Left lung (tissue), 10 donors: ENCODE measurements around the gene KDM4B. TPM values are rescaled to one million over a fixed set of nuclear protein-coding genes. Genes with fewer than 3 reads are reported as not detected.

Experiments
- ATAC-seq: fragments of 200-7000 bp; cut with Tn5 transposase; one replicate; pipeline ENCODE4 v1.9.1; 2020; ENCODE audit warnings: moderate library complexity
- DNase-seq, 4 donors: peaks; one replicate each; pipeline ENCODE4 v3.0.0-alpha.2; 2013 to 2020
- H3K27ac ChIP-seq, 2 donors: fragments of 200-600 bp; sonication (generic) in 1 of 2; one replicate each; pipeline versions ENCODE4 v1.5.0 to v1.8.0; 2020 to 2021
- H3K27me3 ChIP-seq, 2 donors: fragments of 200-600 bp; sonication (generic) in 1 of 2; one replicate each; pipeline versions ENCODE4 v1.5.0 to v1.8.0; 2020 to 2021
- H3K36me3 ChIP-seq, 2 donors: fragments of 200-600 bp; sonication (generic) in 1 of 2; one replicate each; pipeline versions ENCODE4 v1.5.0 to v1.8.0; 2020 to 2021
- H3K4me1 ChIP-seq, 2 donors: fragments of 200-600 bp; one replicate each; pipeline ENCODE4 v1.8.0; 2021
- H3K4me3 ChIP-seq, 2 donors: fragments of 200-600 bp; sonication (generic) in 1 of 2; one replicate each; pipeline versions ENCODE4 v1.5.0 to v1.8.0; 2020 to 2021; ENCODE audit warnings: mild to moderate bottlenecking in 1 of 2
- H3K9me3 ChIP-seq, 2 donors: fragments of 200-600 bp; sonication (generic) in 1 of 2; one replicate each; pipeline versions ENCODE4 v1.5.0 to v1.8.0; 2020 to 2021
- CTCF ChIP-seq, 2 donors: fragments of 200-600 bp; sonication (generic) in 1 of 2; IDR thresholded peaks; one replicate each; pipeline versions ENCODE4 v1.5.0 to v1.8.0; 2021; ENCODE audit warnings: antibody characterized with exemption in 2 of 2
- intact Hi-C, 2 donors: fragments of 100-400 bp; cut with DNase I; formaldehyde crosslinking; loops; one replicate each; pipeline versions ENCODE4 v1.11.2 to v1.14.2; 2022
- polyA plus RNA-seq, 6 donors: library from polyadenylated mRNA; unstranded; fragments of 120-200 nt; gene quantifications; one replicate each; pipeline ENCODE4 v1.2.1, GENCODE V29; 2013; ENCODE audit not compliant: insufficient read length in 6 of 6
- total RNA-seq, 2 donors: library from RNA; stranded (reverse); fragmentation: NEBNext Ultra II Directional; extraction: Animal tissue kit (Norgen Biotek cat#: 25700); gene quantifications; one replicate each; pipeline ENCODE4 v1.2.1, GENCODE V29; 2021
- donor health status: DM: no; HTN: yes; CAD: no.
- donor health status: DM: no; HTN: no; CAD: no.

Gene KDM4B
- total and polyA plus RNA-seq, 8 donors: 24.6 to 42.1 (median 31.1) TPM

DNA sequence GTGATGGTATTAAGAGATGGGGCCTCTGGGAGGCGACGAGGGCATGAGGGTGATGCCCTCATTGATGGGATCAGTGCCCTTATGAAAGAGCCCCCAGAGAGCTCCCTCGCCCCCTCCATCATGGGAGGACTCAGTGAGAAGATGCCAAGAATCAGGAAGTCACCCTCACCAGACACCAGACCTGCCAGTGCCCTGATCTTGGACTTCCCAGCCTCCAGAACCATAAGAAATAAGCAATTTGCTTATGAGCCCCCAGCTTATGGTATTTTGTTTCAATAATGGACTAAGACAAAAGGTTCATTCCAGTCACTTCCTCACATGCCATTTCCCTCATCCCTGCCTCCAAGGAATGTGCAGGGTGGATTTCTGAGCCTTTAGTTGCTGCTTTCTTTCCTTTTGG is 129.7 kb downstream of the KDM4B start:
- peaks cover 0 to 5% of the 10 kb centered on the region in 2 donors for H3K4me1 ChIP-seq

DNA sequence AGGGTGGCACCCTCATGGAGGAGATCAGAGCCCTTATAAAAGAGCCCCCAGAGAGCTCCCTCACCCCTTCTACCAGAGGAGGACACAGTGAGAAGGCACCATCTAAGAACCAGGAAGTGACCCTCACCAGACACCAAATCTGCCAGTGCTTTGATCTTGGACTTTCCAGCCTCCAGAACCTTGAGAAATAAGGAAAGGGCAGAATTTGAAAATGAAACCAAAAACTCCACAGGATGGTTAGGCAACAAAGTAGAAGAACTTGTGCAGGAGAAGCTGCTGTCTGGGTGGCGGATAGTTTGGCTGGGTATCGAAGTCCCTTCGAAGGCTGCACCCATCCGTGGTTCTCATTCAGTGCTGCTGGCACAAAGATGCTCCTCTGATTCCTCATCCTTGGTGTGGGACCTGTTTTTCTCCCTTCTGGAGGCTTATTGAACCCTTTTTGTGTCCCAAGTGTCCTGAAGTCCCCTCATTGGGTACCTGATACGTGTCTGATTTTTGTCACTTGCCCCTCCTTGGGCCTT is 130.8 kb downstream of the KDM4B start:
- intact Hi-C loops: no loop called here

More for the DNA sequence above, 129.7 kb downstream of the KDM4B start:
- Histone ChIP-seq H3K27me3 (no peaks in the 10 kb centered on the region), H3K27ac (no peak overlapping the region), H3K36me3 (peaks cover 0 to 51% of the 10 kb centered on the region in 2 donors), H3K4me3 (no peak overlapping the region), H3K9me3 (peaks cover 0 to 32% of the 10 kb centered on the region in 2 donors)
- no peak for ATAC-seq
- intact Hi-C loops: no loop called here
- TF ChIP-seq CTCF (IDR thresholded peaks at IDR 0.05): no peak
- no peak for DNase-seq

DNA sequence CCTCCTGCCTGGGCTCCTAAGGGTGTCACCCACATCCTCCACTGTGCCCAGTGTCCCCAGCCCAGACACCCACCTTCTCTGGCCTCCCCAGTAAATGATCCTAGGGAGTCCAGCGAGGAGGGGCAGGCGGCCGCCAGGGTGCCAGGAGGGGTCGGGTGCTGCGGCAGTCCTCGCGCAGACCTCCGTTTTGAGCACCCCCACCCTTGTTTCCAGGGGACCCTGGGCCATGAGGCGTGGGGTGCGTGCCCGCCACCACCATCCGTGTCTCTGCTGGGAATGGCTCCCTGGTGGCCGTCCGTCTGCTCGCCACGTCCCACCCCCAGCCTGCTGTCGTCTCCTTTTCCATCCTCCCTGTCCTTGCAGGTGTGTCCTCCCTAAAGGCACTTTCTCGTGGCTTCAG is 133.0 kb downstream of the KDM4B start:
- intact Hi-C loops: no loop called here
- no peak overlapping the region for H3K27ac ChIP-seq
- DNase-seq (no peak), ATAC-seq (no peak)
- no peak for TF ChIP-seq CTCF (IDR thresholded peaks at IDR 0.05)
- H3K9me3 ChIP-seq: peaks cover 0 to 32% of the 10 kb centered on the region in 2 donors
- peaks cover 0 to 6% of the 10 kb centered on the region in 2 donors for H3K4me1 ChIP-seq
- peaks cover 0 to 66% of the 10 kb centered on the region in 2 donors for H3K36me3 ChIP-seq
- no peaks in the 10 kb centered on the region for H3K27me3 ChIP-seq
- H3K4me3 ChIP-seq: no peak overlapping the region

More for the DNA sequence above, 130.8 kb downstream of the KDM4B start:
- Histone ChIP-seq H3K36me3 (peaks cover 0 to 57% of the 10 kb centered on the region in 2 donors), H3K4me1 (peaks cover 0 to 6% of the 10 kb centered on the region in 2 donors), H3K4me3 (no peak overlapping the region), H3K27me3 (no peaks in the 10 kb centered on the region), H3K27ac (no peak overlapping the region), H3K9me3 (peaks cover 0 to 32% of the 10 kb centered on the region in 2 donors)
- TF ChIP-seq CTCF (IDR thresholded peaks at IDR 0.05): no peak
- ATAC-seq: no peak
- no peak for DNase-seq

GRCh38 chr19:5102520-5102919 is 133.6 kb downstream of the KDM4B start:
- DNase-seq: no peak
- H3K4me3 ChIP-seq: no peak overlapping the region
- intact Hi-C loops: no loop called here
- H3K27me3 ChIP-seq: no peaks in the 10 kb centered on the region
- H3K36me3 ChIP-seq: peaks cover 0 to 66% of the 10 kb centered on the region in 2 donors
- TF ChIP-seq CTCF (IDR thresholded peaks at IDR 0.05): no peak
- H3K4me1 ChIP-seq: peaks cover 0 to 6% of the 10 kb centered on the region in 2 donors
- H3K27ac ChIP-seq: no peak overlapping the region
- H3K9me3 ChIP-seq: peaks cover 0 to 30% of the 10 kb centered on the region in 2 donors
- no peak for ATAC-seq

GRCh38 chr19:5103061-5103701 is 134.3 kb downstream of the KDM4B start:
- TF ChIP-seq CTCF (IDR thresholded peaks at IDR 0.05): no peak
- Histone ChIP-seq H3K27ac (no peak overlapping the region), H3K4me1 (peaks cover 0 to 6% of the 10 kb centered on the region in 2 donors), H3K36me3 (peaks cover 0 to 66% of the 10 kb centered on the region in 2 donors), H3K4me3 (no peak overlapping the region), H3K9me3 (peaks cover 0 to 24% of the 10 kb centered on the region in 2 donors), H3K27me3 (no peaks in the 10 kb centered on the region)
- ATAC-seq (peak; percentile 30), DNase-seq (peak in 1 of 4 donors; percentile 45)
- intact Hi-C loops: no loop called here
